GM23248 (cell line): ENCODE data around the gene CD74. TPM values are rescaled to one million over a fixed set of nuclear protein-coding genes. Genes with fewer than 3 reads are reported as not detected.

Experiments
- DNase-seq: peaks from one replicate; pipeline ENCODE4 v3.0.0-alpha.2; 2015
- H2AFZ ChIP-seq: fragments of 200-600 bp; sonication (generic); 2 replicates; pipeline ENCODE4 v1.6.1; 2016; ENCODE audit warnings: antibody characterized with exemption
- H3F3A ChIP-seq: fragments of 200-600 bp; sonication (generic); 2 replicates; pipeline ENCODE4 v1.6.1; 2016; ENCODE audit warnings: mild to moderate bottlenecking, antibody characterized with exemption, mixed run types; ENCODE audit not compliant: insufficient read depth
- H3K27ac ChIP-seq: fragments of 200-600 bp; sonication (generic); 2 replicates; pipeline ENCODE4 v1.5.1; 2016; ENCODE audit warnings: mild to moderate bottlenecking
- H3K27me3 ChIP-seq: fragments of 200-600 bp; sonication (generic); replicated peaks from 2 replicates; pipeline ENCODE4 v1.6.1; 2016; ENCODE audit warnings: mild to moderate bottlenecking; ENCODE audit not compliant: insufficient read depth
- H3K36me3 ChIP-seq: fragments of 200-600 bp; sonication (generic); 2 replicates; pipeline ENCODE4 v1.6.1; 2016; ENCODE audit warnings: low read depth, mild to moderate bottlenecking
- H3K4me1 ChIP-seq: fragments of 200-600 bp; sonication (generic); 2 replicates; pipeline ENCODE4 v1.6.1; 2016; ENCODE audit warnings: mild to moderate bottlenecking; ENCODE audit not compliant: insufficient read depth
- H3K4me2 ChIP-seq: fragments of 200-600 bp; sonication (generic); one replicate; pipeline ENCODE4 v1.6.1; 2016; ENCODE audit warnings: mild to moderate bottlenecking; ENCODE audit not compliant: unreplicated experiment
- H3K4me3 ChIP-seq: fragments of 200-600 bp; sonication (generic); 2 replicates; pipeline ENCODE4 v1.5.1; 2016; ENCODE audit warnings: mild to moderate bottlenecking
- H3K79me2 ChIP-seq: fragments of 200-600 bp; sonication (generic); 2 replicates; pipeline ENCODE4 v1.6.1; 2016; ENCODE audit warnings: mild to moderate bottlenecking; ENCODE audit not compliant: insufficient read depth
- H3K9ac ChIP-seq: fragments of 200-600 bp; sonication (generic); 2 replicates; pipeline ENCODE4 v1.6.1; 2016; ENCODE audit warnings: mild to moderate bottlenecking
- H3K9me2 ChIP-seq: fragments of 200-600 bp; sonication (generic); 2 replicates; pipeline ENCODE4 v1.6.1; 2016; ENCODE audit warnings: mixed run types, mild to moderate bottlenecking, moderate library complexity; ENCODE audit not compliant: insufficient read depth
- H3K9me3 ChIP-seq: fragments of 200-600 bp; sonication (generic); one replicate; pipeline ENCODE4 v1.6.1; 2017; ENCODE audit warnings: low read depth
- H4K20me1 ChIP-seq: fragments of 200-600 bp; sonication (generic); 2 replicates; pipeline ENCODE4 v1.6.0; 2016; ENCODE audit not compliant: insufficient read depth
- EZH2 ChIP-seq: fragments of 200-600 bp; sonication (generic); IDR thresholded peaks from 2 replicates; pipeline ENCODE4 v1.6.1; 2018; ENCODE audit warnings: antibody characterized with exemption, mild to moderate bottlenecking; ENCODE audit not compliant: insufficient read depth, poor library complexity, severe bottlenecking
- EZH2phosphoT487 ChIP-seq: fragments of 200-600 bp; sonication (generic); IDR thresholded peaks from 2 replicates; pipeline ENCODE4 v1.6.1; 2018; ENCODE audit warnings: antibody characterized with exemption, moderate library complexity, mild to moderate bottlenecking, low read depth; ENCODE audit not compliant: insufficient read depth
- WGBS, 2 experiments: methylation state at CpG; one replicate each; pipeline ENCODE4 v1.1.6; 2015 to 2017; ENCODE audit warnings: low lambda C conversion rate in 2 of 2, low coverage in 1 of 2; ENCODE audit errors: missing lambda C conversion rate in 2 of 2; 5-methylcytosine and 5-hydroxymethylcytosine counted together
- in situ Hi-C: fragments of 300-500 bp; cut with MboI; formaldehyde crosslinking; loops from 2 replicates; pipeline ENCODE4 v1.15.0; 2020
- polyA plus RNA-seq: library from polyadenylated mRNA; unstranded; fragments of >200 nt; fragmentation: Nextera tagmentation; extraction: Ambion mirVana; gene quantifications from 2 replicates; pipeline ENCODE4 v1.2.1, GENCODE V29; 2016
- total RNA-seq: library from RNA; depleted of rRNA; stranded (reverse); fragments of >200 nt; shearing (Covaris generic); gene quantifications from 2 replicates; pipeline ENCODE4 v1.2.3, GENCODE V29; 2014

CD74 gene
- total and polyA plus RNA-seq, 2 experiments from 2014 or later = 2.7 TPM; not detected in 1

DNA sequence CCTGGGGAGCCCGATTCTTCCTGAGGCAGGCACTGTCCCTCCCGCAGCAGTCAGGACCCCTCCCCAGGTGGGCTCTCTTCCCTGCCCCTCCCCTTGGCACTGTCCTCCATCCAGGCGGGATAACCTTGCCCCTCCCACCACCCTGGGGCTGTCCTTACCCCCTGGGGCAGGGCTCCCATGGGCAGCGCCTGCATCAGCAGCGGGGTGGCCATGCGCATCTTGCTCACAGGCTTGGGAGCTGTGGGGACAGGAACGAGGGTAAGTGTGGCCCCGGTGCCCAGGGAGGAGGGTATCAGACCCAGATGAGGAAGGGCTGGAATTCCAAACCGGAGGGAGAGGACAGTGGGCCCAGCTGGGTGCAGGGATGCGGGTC lies 6.0 kb downstream of the CD74 start:
- no peaks in the 10 kb centered on the region for H3K4me1 ChIP-seq
- no peaks in the 10 kb centered on the region for H3K9me3 ChIP-seq
- no peaks in the 10 kb centered on the region for H3K27me3 ChIP-seq
- 64 to 71% methylated on average over 8 to 10 of the region's 10 CpGs for WGBS, 2 experiments
- H3K9ac ChIP-seq = no peak overlapping the region
- no peak overlapping the region for H3K27ac ChIP-seq
- no peak for TF ChIP-seq EZH2
- no peak for TF ChIP-seq EZH2phosphoT487
- H3F3A ChIP-seq = no peaks in the 10 kb centered on the region
- H4K20me1 ChIP-seq = no peaks in the 10 kb centered on the region
- no peaks in the 10 kb centered on the region for H3K9me2 ChIP-seq
- H2AFZ ChIP-seq = no peak overlapping the region
- H3K4me3 ChIP-seq = no peak overlapping the region
- H3K79me2 ChIP-seq = no peaks in the 10 kb centered on the region
- no peak overlapping the region for H3K4me2 ChIP-seq
- DNase-seq = no peak
- H3K36me3 ChIP-seq = no peaks in the 10 kb centered on the region
- in situ Hi-C loops = no loop called here

DNA sequence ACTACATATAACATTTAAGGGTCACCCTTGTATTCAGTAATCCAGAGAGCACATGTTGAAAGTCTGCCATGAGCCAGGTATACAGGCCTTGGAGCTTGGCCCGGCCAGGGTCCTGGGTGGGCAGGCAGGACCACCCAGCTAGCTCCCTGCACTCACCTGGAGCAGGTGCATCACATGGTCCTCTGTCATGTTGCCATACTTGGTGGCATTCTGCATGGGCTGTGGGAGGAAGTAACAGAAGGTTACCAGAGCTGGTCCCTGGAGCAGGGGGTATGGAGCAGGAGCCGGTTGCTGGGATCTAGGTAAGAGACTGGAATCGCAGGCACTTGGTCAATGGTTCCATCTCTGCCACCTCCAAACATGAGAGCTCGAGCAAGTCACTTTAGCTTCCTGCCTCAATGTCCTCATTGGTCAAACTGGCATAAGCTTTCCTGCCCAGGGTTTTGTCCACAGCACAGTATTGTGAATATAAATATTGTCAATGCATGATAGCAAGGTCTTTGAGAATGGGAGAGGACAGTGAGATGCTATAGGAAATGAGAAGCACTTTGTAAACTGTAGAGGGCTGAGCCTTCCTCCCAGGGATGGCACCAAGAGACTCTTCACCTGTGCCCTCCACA lies 6.5 kb downstream of the CD74 start:
- no peak overlapping the region for H3K4me2 ChIP-seq
- no peaks in the 10 kb centered on the region for H4K20me1 ChIP-seq
- no peak for DNase-seq
- in situ Hi-C loops = no loop called here
- no peaks in the 10 kb centered on the region for H3K79me2 ChIP-seq
- WGBS, 2 experiments = 70 to 77% methylated on average over 4 of the region's 4 CpGs
- no peaks in the 10 kb centered on the region for H3F3A ChIP-seq
- no peak overlapping the region for H3K9ac ChIP-seq
- no peak overlapping the region for H3K27ac ChIP-seq
- H3K9me3 ChIP-seq = no peaks in the 10 kb centered on the region
- H3K27me3 ChIP-seq = no peaks in the 10 kb centered on the region
- H3K4me1 ChIP-seq = no peaks in the 10 kb centered on the region
- H3K36me3 ChIP-seq = no peaks in the 10 kb centered on the region
- no peak overlapping the region for H2AFZ ChIP-seq
- no peak for TF ChIP-seq EZH2
- no peak overlapping the region for H3K4me3 ChIP-seq
- H3K9me2 ChIP-seq = no peaks in the 10 kb centered on the region

DNA sequence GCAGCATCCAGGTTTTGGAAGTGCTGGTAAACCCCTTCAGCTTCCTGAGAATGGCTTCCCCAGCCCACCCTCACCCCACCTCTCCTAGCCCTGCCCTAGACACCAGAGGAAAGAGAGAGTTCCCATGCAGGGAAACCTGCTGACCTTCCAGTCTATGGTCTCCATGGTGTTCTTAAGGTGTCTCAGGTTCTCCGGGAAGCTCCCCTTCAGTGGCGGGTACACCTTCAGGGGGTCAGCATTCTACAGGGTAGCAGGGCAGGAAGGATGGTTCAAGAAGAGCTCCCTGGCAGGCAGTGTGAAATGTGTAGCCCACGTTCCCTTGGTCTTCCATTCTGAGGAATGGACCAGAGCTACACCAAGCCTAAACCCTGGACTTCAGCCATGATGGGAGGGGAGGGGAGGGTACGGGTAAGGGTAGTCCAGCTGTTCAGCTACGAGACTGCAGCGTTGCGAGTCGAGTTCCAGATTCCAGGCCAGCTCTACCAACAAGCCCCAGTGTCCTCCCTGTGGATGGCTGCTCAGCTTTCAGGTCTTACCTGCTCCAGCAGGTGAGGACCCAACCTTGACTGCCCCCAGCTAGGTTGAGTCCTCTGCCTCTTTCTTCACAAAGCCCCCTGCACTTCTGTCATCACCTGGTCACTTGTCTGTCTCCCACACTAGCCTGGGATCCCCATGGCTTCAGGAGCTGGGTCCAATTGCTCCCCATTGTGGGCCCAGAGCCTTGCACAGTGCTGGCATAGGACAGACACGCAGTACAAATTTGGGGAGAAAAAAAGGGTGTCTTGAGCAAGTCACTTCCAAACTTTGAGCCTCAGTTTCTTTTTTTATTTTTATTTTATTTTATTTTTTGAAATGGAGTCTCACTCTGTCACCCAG lies 7.5 kb downstream of the CD74 start:
- DNase-seq = no peak
- Histone ChIP-seq H2AFZ (no peak overlapping the region), H3K4me1 (no peaks in the 10 kb centered on the region), H3K27ac (no peak overlapping the region), H3K4me3 (no peak overlapping the region), H3K4me2 (no peak overlapping the region), H3K9me3 (no peaks in the 10 kb centered on the region), H4K20me1 (no peaks in the 10 kb centered on the region), H3F3A (no peaks in the 10 kb centered on the region), H3K9me2 (no peaks in the 10 kb centered on the region), H3K27me3 (no peaks in the 10 kb centered on the region), H3K36me3 (no peaks in the 10 kb centered on the region), H3K79me2 (no peaks in the 10 kb centered on the region), H3K9ac (no peak overlapping the region)
- in situ Hi-C loops = no loop called here
- WGBS, 2 experiments = 60 to 62% methylated on average over 9 of the region's 9 CpGs
- TF ChIP-seq EZH2 (no peak), EZH2phosphoT487 (no peak)

DNA sequence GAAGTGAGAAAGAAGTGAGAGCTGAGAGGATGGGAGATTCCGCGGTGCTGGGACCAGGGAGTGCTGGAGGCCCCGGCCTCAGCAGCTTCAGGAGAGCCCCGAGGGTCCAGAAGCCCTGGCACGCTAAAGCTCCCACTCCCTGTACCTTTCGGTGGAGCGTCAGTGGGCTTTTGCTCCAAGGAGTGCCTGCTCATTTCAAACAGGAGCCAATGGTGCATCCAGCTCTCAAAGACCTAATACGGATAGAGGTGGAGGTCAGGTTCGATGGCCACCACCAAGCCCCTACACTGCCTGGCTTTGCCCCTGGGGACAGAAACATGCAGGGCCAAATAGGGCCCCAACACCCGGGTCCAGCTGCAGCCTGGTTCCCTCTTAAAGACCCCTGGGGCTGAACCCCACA lies 8.2 kb downstream of the CD74 start:
- no peaks in the 10 kb centered on the region for H3K27me3 ChIP-seq
- H2AFZ ChIP-seq = no peak overlapping the region
- in situ Hi-C loops = no loop called here
- H3K4me1 ChIP-seq = no peaks in the 10 kb centered on the region
- H3K4me3 ChIP-seq = no peak overlapping the region
- H3K9ac ChIP-seq = no peak overlapping the region
- H3K9me3 ChIP-seq = no peaks in the 10 kb centered on the region
- no peak for DNase-seq
- no peak overlapping the region for H3K27ac ChIP-seq
- H3K36me3 ChIP-seq = no peaks in the 10 kb centered on the region
- no peak for TF ChIP-seq EZH2phosphoT487
- no peak for TF ChIP-seq EZH2
- H3F3A ChIP-seq = no peaks in the 10 kb centered on the region
- 86 to 87% methylated on average over 7 to 10 of the region's 10 CpGs for WGBS, 2 experiments
- no peaks in the 10 kb centered on the region for H3K9me2 ChIP-seq
- no peaks in the 10 kb centered on the region for H4K20me1 ChIP-seq
- H3K79me2 ChIP-seq = no peaks in the 10 kb centered on the region
- no peak overlapping the region for H3K4me2 ChIP-seq
